ENCODE measurements around the gene IZUMO2. TPM values are rescaled to one million over a fixed set of nuclear protein-coding genes. Genes with fewer than 3 reads are reported as not detected.

IZUMO2 gene
- total and polyA plus RNA-seq, 2 experiments from 2014 or later, result not detected

GRCh38 chr19:50197348-50197747, 34.3 kb upstream of the IZUMO2 start:
- Histone ChIP-seq H3K27me3 (replicated peaks; ENCODE audit: insufficient read depth) (peaks cover 8% of the 10 kb centered on the region; the same call in 1 of the 2 replicates), H3K27ac (no peak overlapping the region)
- TF ChIP-seq EZH2phosphoT487 (IDR thresholded peaks at IDR 0.05; ENCODE audit: insufficient read depth, low read depth), result no peak

GRCh38 chr19:50196322-50196932, 33.3 kb upstream of the IZUMO2 start:
- no peaks in the 10 kb centered on the region for H3K9me2 ChIP-seq (ENCODE audit: insufficient read depth)
- no peaks in the 10 kb centered on the region for H3K36me3 ChIP-seq (ENCODE audit: low read depth)
- no peak overlapping the region for H3K27ac ChIP-seq
- no peak overlapping the region for H3K9ac ChIP-seq
- TF ChIP-seq EZH2 (IDR thresholded peaks at IDR 0.05; ENCODE audit: insufficient read depth, poor library complexity, severe bottlenecking) (no peak), EZH2phosphoT487 (IDR thresholded peaks at IDR 0.05; ENCODE audit: insufficient read depth, low read depth) (no peak)
- H3K79me2 ChIP-seq (ENCODE audit: insufficient read depth), result no peaks in the 10 kb centered on the region
- H3K4me3 ChIP-seq, result no peak overlapping the region
- no peak overlapping the region for H2AFZ ChIP-seq
- H3K4me2 ChIP-seq (ENCODE audit: unreplicated experiment), result no peak overlapping the region
- in situ Hi-C loops (cut with MboI), result no loop called here
- H3K4me1 ChIP-seq (ENCODE audit: insufficient read depth), result no peaks in the 10 kb centered on the region
- H3F3A ChIP-seq (ENCODE audit: insufficient read depth), result no peaks in the 10 kb centered on the region
- H3K27me3 ChIP-seq (replicated peaks; ENCODE audit: insufficient read depth), result no peaks in the 10 kb centered on the region
- no peaks in the 10 kb centered on the region for H4K20me1 ChIP-seq (ENCODE audit: insufficient read depth)
- H3K9me3 ChIP-seq (ENCODE audit: low read depth), result no peaks in the 10 kb centered on the region
- 27 to 37% methylated on average over 4 of the region's 4 CpGs for WGBS, 2 experiments (ENCODE audit: low coverage in 1 of 2, low lambda C conversion rate in 2 of 2, missing lambda C conversion rate in 2 of 2)
- no peak for DNase-seq

More at GRCh38 chr19:50197348-50197747, 34.3 kb upstream of the IZUMO2 start:
- in situ Hi-C loops (cut with MboI), result no loop called here
- no peak overlapping the region for H3K4me3 ChIP-seq
- H3K9me2 ChIP-seq (ENCODE audit: insufficient read depth), result no peaks in the 10 kb centered on the region
- no peaks in the 10 kb centered on the region for H4K20me1 ChIP-seq (ENCODE audit: insufficient read depth)
- no peak overlapping the region for H2AFZ ChIP-seq
- H3K79me2 ChIP-seq (ENCODE audit: insufficient read depth), result no peaks in the 10 kb centered on the region
- H3K9me3 ChIP-seq (ENCODE audit: low read depth), result no peaks in the 10 kb centered on the region
- no peaks in the 10 kb centered on the region for H3K4me1 ChIP-seq (ENCODE audit: insufficient read depth)
- H3K36me3 ChIP-seq (ENCODE audit: low read depth), result no peaks in the 10 kb centered on the region
- no peak overlapping the region for H3K9ac ChIP-seq
- H3F3A ChIP-seq (ENCODE audit: insufficient read depth), result no peaks in the 10 kb centered on the region
- DNase-seq, result no peak
- H3K4me2 ChIP-seq (ENCODE audit: unreplicated experiment), result no peak overlapping the region
- 23 to 34% methylated on average over 3 of the region's 3 CpGs for WGBS, 2 experiments (ENCODE audit: low coverage in 1 of 2, low lambda C conversion rate in 2 of 2, missing lambda C conversion rate in 2 of 2)

GRCh38 chr19:50195224-50195623, 32.1 kb upstream of the IZUMO2 start:
- WGBS, 2 experiments (ENCODE audit: low coverage in 1 of 2, low lambda C conversion rate in 2 of 2, missing lambda C conversion rate in 2 of 2), result 13 to 26% methylated on average over 5 of the region's 5 CpGs
- Histone ChIP-seq H3K4me1 (ENCODE audit: insufficient read depth) (no peaks in the 10 kb centered on the region), H3K4me2 (ENCODE audit: unreplicated experiment) (no peak overlapping the region), H3K9me2 (ENCODE audit: insufficient read depth) (no peaks in the 10 kb centered on the region), H2AFZ (no peak overlapping the region), H3F3A (ENCODE audit: insufficient read depth) (no peaks in the 10 kb centered on the region), H3K9ac (no peak overlapping the region), H4K20me1 (ENCODE audit: insufficient read depth) (no peaks in the 10 kb centered on the region), H3K9me3 (ENCODE audit: low read depth) (no peaks in the 10 kb centered on the region), H3K4me3 (no peak overlapping the region), H3K79me2 (ENCODE audit: insufficient read depth) (no peaks in the 10 kb centered on the region), H3K36me3 (ENCODE audit: low read depth) (no peaks in the 10 kb centered on the region), H3K27ac (no peak overlapping the region), H3K27me3 (replicated peaks; ENCODE audit: insufficient read depth) (no peaks in the 10 kb centered on the region)
- TF ChIP-seq EZH2 (IDR thresholded peaks at IDR 0.05; ENCODE audit: insufficient read depth, poor library complexity, severe bottlenecking) (no peak), EZH2phosphoT487 (IDR thresholded peaks at IDR 0.05; ENCODE audit: insufficient read depth, low read depth) (no peak)
- DNase-seq, result no peak
- in situ Hi-C loops (cut with MboI), result no loop called here

- Histone ChIP-seq H4K20me1 (ENCODE audit: insufficient read depth) (no peaks in the 10 kb centered on the region), H3K9me3 (ENCODE audit: low read depth) (no peaks in the 10 kb centered on the region), H3K27me3 (replicated peaks; ENCODE audit: insufficient read depth) (no peaks in the 10 kb centered on the region), H3K27ac (no peak overlapping the region), H3K4me3 (no peak overlapping the region), H3K4me2 (ENCODE audit: unreplicated experiment) (no peak overlapping the region), H3K36me3 (ENCODE audit: low read depth) (no peaks in the 10 kb centered on the region), H3K9ac (no peak overlapping the region), H2AFZ (no peak overlapping the region), H3K4me1 (ENCODE audit: insufficient read depth) (no peaks in the 10 kb centered on the region), H3K9me2 (ENCODE audit: insufficient read depth) (no peaks in the 10 kb centered on the region), H3K79me2 (ENCODE audit: insufficient read depth) (no peaks in the 10 kb centered on the region), H3F3A (ENCODE audit: insufficient read depth) (no peaks in the 10 kb centered on the region)
- TF ChIP-seq EZH2phosphoT487 (IDR thresholded peaks at IDR 0.05; ENCODE audit: insufficient read depth, low read depth) (no peak), EZH2 (IDR thresholded peaks at IDR 0.05; ENCODE audit: insufficient read depth, poor library complexity, severe bottlenecking) (no peak)
- no peak for DNase-seq
- in situ Hi-C loops (cut with MboI), result no loop called here
- 21 to 23% methylated on average over 13 of the region's 13 CpGs for WGBS, 2 experiments (ENCODE audit: low coverage in 1 of 2, low lambda C conversion rate in 2 of 2, missing lambda C conversion rate in 2 of 2)
These were observed 29.6 kb upstream of the IZUMO2 start for GRCh38 chr19:50192463-50193211.
